ENCODE measurements around the gene ZBTB38.

DNA sequence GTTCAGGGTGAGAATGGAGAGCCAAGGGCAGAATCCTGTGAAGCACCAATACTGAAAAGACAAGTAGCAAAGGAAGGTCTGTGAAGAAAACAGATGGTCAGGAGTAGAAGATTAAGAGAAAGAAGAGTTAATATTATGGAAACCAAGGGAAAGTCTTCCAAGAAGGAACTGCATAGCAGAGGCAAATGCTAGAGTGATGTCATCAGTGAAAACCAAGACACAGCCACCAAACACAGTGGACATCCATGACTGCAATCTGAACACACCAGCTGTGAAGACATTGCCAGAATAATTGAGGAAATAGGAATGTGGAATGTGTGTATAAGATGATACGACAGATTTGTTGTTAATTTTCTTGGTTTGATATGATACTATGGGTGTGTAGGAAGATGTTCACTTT is 26.8 kb upstream of the ZBTB38 start:
- no peak for TF ChIP-seq CTCF (IDR thresholded peaks at IDR 0.05)
- no peak for TF ChIP-seq EP300 (IDR thresholded peaks at IDR 0.05)
- TF ChIP-seq POLR2A (IDR thresholded peaks at IDR 0.05): no peak

Data from ovary (tissue), 3 donors.